Loucy (cell line): Measurements from ENCODE around the gene PEAK1.

Experiments used
- H2AFZ ChIP-seq: fragments of 200-600 bp; sonication (generic); 2 replicates; pipeline ENCODE4 v1.6.0; 2016; ENCODE audit warnings: antibody characterized with exemption, mild to moderate bottlenecking, low read length, moderate library complexity
- H3F3A ChIP-seq: fragments of 200-600 bp; 2 replicates; pipeline ENCODE4 v1.6.0; 2016; ENCODE audit warnings: antibody characterized with exemption, low read depth, mild to moderate bottlenecking
- H3K27me3 ChIP-seq: fragments of 200-600 bp; sonication (generic); 2 replicates; pipeline ENCODE4 v1.6.1; 2014; ENCODE audit warnings: low read length, mild to moderate bottlenecking; ENCODE audit not compliant: insufficient read depth, poor library complexity, severe bottlenecking
- H3K36me3 ChIP-seq: fragments of 200-600 bp; sonication (generic); 2 replicates; pipeline ENCODE4 v1.6.1; 2016; ENCODE audit warnings: low read length; ENCODE audit not compliant: insufficient read depth
- H3K4me1 ChIP-seq: fragments of 200-600 bp; sonication (generic); 2 replicates; pipeline ENCODE4 v1.5.1; 2014; ENCODE audit warnings: low read length, mild to moderate bottlenecking; ENCODE audit not compliant: insufficient read depth, poor library complexity, severe bottlenecking
- H3K4me2 ChIP-seq: fragments of 200-600 bp; sonication (generic); 2 replicates; pipeline ENCODE4 v1.6.0; 2014; ENCODE audit warnings: antibody characterized with exemption, low read length, low read depth, mild to moderate bottlenecking; ENCODE audit not compliant: poor library complexity, severe bottlenecking
- H3K4me3 ChIP-seq: fragments of 200-600 bp; sonication (generic); 2 replicates; pipeline ENCODE4 v1.5.1; 2014; ENCODE audit warnings: low read length, mild to moderate bottlenecking, mixed read lengths; ENCODE audit not compliant: poor library complexity, severe bottlenecking
- H3K79me2 ChIP-seq: fragments of 200-600 bp; sonication (generic); 2 replicates; pipeline ENCODE4 v1.6.1; 2014; ENCODE audit warnings: low read length; ENCODE audit not compliant: insufficient read depth
- H3K9ac ChIP-seq: fragments of 200-600 bp; sonication (generic); 2 replicates; pipeline ENCODE4 v1.6.0; 2014; ENCODE audit warnings: mild to moderate bottlenecking, low read depth, low read length, moderate library complexity; ENCODE audit not compliant: poor library complexity, severe bottlenecking
- H3K9me2 ChIP-seq: fragments of 200-600 bp; sonication (generic); replicated peaks from 2 replicates; pipeline ENCODE4 v1.6.1; 2016; ENCODE audit warnings: low read depth, low read length, mixed read lengths
- H3K9me3 ChIP-seq: fragments of 200-600 bp; sonication (generic); 2 replicates; pipeline ENCODE4 v1.6.1; 2014; ENCODE audit warnings: mild to moderate bottlenecking, antibody characterized with exemption, low read length, low read depth; ENCODE audit not compliant: insufficient read depth
- H4K20me1 ChIP-seq: fragments of 200-600 bp; sonication (generic); 2 replicates; pipeline ENCODE4 v1.6.0; 2014; ENCODE audit warnings: antibody characterized with exemption, low read length, mild to moderate bottlenecking; ENCODE audit not compliant: insufficient read depth, poor library complexity, severe bottlenecking
- CTCF ChIP-seq: fragments of 200-600 bp; sonication (generic); conservative IDR thresholded peaks from 2 replicates; pipeline ENCODE4 v1.5.1; 2014; ENCODE audit warnings: mild to moderate bottlenecking, antibody characterized with exemption, low read length
- EZH2phosphoT487 ChIP-seq: fragments of 200-600 bp; IDR thresholded peaks from 2 replicates; pipeline ENCODE4 v1.6.1; 2018; ENCODE audit warnings: antibody characterized with exemption, mild to moderate bottlenecking, moderate library complexity, borderline replicate concordance

The PEAK1 gene

GRCh38 chr15:77096138-77096537 is 323.8 kb downstream of the PEAK1 start:
- no peak for TF ChIP-seq EZH2phosphoT487
- no peak for TF ChIP-seq CTCF
- H3K36me3 ChIP-seq, result no peaks in the 10 kb centered on the region
- H4K20me1 ChIP-seq, result no peaks in the 10 kb centered on the region
- H3K9ac ChIP-seq, result no peak overlapping the region
- H3K4me2 ChIP-seq, result no peak overlapping the region
- H3K9me2 ChIP-seq, result no peaks in the 10 kb centered on the region
- no peaks in the 10 kb centered on the region for H3K27me3 ChIP-seq
- H3F3A ChIP-seq, result no peaks in the 10 kb centered on the region
- H3K9me3 ChIP-seq, result no peaks in the 10 kb centered on the region
- H3K4me3 ChIP-seq, result no peak overlapping the region
- no peaks in the 10 kb centered on the region for H3K4me1 ChIP-seq
- no peak overlapping the region for H2AFZ ChIP-seq
- H3K79me2 ChIP-seq, result no peaks in the 10 kb centered on the region

- H3K4me3 ChIP-seq, result no peak overlapping the region
- no peaks in the 10 kb centered on the region for H3K27me3 ChIP-seq
- H2AFZ ChIP-seq, result no peak overlapping the region
- no peaks in the 10 kb centered on the region for H4K20me1 ChIP-seq
- TF ChIP-seq CTCF (peak; percentile 68), EZH2phosphoT487 (no peak)
- no peaks in the 10 kb centered on the region for H3K4me1 ChIP-seq
- no peaks in the 10 kb centered on the region for H3K36me3 ChIP-seq
- H3F3A ChIP-seq, result no peaks in the 10 kb centered on the region
- H3K79me2 ChIP-seq, result no peaks in the 10 kb centered on the region
- H3K9me2 ChIP-seq, result no peaks in the 10 kb centered on the region
- H3K4me2 ChIP-seq, result no peak overlapping the region
- no peaks in the 10 kb centered on the region for H3K9me3 ChIP-seq
- no peak overlapping the region for H3K9ac ChIP-seq
Measured at GRCh38 chr15:77094397-77095030, 325.4 kb downstream of the PEAK1 start.

GRCh38 chr15:77093436-77093835 is 326.5 kb downstream of the PEAK1 start:
- H3K9me3 ChIP-seq, result no peaks in the 10 kb centered on the region
- no peak overlapping the region for H3K9ac ChIP-seq
- H3K27me3 ChIP-seq, result no peaks in the 10 kb centered on the region
- no peaks in the 10 kb centered on the region for H3K9me2 ChIP-seq
- no peaks in the 10 kb centered on the region for H3F3A ChIP-seq
- no peak for TF ChIP-seq EZH2phosphoT487
- TF ChIP-seq CTCF, result no peak
- no peaks in the 10 kb centered on the region for H3K79me2 ChIP-seq
- no peaks in the 10 kb centered on the region for H4K20me1 ChIP-seq
- H3K4me2 ChIP-seq, result no peak overlapping the region
- H2AFZ ChIP-seq, result no peak overlapping the region
- no peaks in the 10 kb centered on the region for H3K36me3 ChIP-seq
- H3K4me3 ChIP-seq, result no peak overlapping the region
- no peaks in the 10 kb centered on the region for H3K4me1 ChIP-seq
